Measurements from ENCODE around the gene KRT15.

DNA sequence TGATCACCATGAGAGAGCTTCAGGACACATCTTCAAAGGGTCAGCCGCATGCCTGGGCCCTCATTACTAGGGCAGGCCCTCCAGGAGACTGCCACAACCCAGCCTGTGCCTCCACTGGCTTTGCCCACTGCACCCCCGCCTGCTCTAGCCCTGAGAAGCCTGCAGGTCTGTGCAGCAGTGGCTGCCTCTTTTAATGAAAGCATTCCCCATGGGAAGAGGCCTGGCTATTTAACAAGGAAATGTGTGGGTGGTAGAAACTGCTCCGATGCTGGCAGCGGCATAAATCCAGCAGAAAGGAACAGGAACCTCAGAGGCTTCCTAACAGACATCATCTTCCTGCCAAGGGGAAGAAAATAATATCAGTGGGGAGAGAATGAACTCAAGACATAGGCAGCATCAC, 51.1 kb downstream of the KRT15 start:
- TF ChIP-seq, protein P1, sequence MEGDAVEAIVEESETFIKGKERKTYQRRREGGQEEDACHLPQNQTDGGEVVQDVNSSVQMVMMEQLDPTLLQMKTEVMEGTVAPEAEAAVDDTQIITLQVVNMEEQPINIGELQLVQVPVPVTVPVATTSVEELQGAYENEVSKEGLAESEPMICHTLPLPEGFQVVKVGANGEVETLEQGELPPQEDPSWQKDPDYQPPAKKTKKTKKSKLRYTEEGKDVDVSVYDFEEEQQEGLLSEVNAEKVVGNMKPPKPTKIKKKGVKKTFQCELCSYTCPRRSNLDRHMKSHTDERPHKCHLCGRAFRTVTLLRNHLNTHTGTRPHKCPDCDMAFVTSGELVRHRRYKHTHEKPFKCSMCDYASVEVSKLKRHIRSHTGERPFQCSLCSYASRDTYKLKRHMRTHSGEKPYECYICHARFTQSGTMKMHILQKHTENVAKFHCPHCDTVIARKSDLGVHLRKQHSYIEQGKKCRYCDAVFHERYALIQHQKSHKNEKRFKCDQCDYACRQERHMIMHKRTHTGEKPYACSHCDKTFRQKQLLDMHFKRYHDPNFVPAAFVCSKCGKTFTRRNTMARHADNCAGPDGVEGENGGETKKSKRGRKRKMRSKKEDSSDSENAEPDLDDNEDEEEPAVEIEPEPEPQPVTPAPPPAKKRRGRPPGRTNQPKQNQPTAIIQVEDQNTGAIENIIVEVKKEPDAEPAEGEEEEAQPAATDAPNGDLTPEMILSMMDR (IDR thresholded peaks at IDR 0.05; ENCODE audit: low read length) = no peak
- TF ChIP-seq EZH2phosphoT487 (IDR thresholded peaks at IDR 0.05; ENCODE audit: low read length) (no peak), EZH2 (optimal IDR thresholded peaks at IDR 0.05; ENCODE audit: low read depth, low read length) (no peak)
